IPS-NIHi11 (cell line): ENCODE results near the gene RNF208.
A peak's percentile ranks its signal among the peaks of the same experiment; 100 is the strongest.

Experiments used
- DNase-seq: peaks from one replicate; pipeline ENCODE4 v3.0.0; 2012; ENCODE audit warnings: mixed read lengths, low spot score

RNF208 gene

GRCh38 chr9:137175345-137175961 lies 46.6 kb downstream of the RNF208 start:
- peak; percentile 84 for DNase-seq

DNA sequence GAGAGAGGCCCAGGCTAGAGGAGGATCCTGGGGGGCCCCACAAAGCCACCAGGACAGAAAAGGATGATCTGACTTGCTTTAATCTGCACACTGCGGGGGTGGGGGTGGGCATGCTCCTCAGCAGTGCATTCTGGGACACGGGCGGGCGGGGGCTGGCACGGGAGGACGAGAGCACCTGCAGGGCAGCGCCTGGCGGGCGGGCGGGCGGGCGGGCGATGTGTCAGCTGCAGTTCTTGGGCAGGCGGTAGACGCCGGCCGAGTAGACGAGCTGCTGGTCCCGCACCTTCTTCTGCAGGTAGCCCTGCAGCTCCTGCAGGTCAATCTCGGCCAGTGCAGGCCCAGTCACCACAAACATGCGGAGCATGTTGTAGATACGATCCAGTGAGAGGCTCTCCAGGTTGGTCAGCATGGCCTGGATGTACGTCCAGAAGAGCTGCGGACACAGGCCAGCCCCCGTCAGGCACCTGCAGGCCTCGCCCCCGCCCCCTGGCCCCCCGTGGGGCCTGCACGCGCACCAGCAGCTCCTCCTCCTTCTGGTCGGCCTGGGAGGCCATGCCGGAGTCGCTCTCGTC lies 47.2 kb downstream of the RNF208 start:
- peak; percentile 75 for DNase-seq

GRCh38 chr9:137173796-137174664 lies 48.0 kb downstream of the RNF208 start:
- no peak for DNase-seq

DNA sequence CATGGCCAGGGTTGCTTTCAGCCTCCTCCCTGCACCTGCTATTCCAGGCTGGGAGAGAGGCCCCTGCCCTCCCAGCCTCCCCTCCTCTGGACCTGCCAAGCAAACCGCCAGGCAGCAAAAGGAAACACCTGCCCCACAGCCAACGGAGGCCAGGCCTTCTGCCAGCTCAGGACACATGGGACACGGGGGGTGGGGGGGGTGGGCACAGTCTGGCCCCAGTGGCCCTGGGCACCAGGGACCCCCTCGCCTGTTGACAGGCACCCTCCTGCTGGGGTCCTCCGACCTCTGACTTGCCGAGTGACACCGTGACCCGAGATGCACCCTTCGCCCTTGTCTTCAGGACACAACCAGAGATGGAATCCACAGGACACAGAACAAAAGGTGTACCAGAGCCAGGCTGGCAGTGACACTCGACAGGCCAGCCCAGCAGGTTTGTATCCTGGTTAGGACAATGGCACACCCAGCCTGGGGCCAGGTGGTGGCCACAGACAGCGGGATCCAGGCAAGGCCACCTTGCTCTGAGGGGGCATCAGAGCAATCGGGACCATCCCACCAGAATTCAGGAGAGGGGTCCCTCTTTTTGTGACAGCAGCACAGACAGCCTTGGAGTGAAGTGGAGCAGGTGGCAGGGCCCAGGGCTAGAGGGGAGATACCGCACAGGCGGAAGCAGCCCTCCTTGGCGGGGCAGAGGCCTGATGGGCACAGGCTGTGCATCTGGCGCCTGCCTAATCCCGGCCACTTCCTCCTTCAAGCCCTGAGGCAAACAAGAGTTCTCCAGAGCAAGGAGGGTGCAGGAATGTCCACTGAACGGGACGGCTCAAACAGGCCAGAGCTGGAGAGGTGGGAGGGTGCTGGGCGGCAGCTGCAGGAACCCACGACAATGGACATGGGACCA lies 48.9 kb downstream of the RNF208 start:
- no peak for DNase-seq

GRCh38 chr9:137171149-137171900 lies 50.7 kb downstream of the RNF208 start:
- DNase-seq, result no peak

- no peak for DNase-seq
Measured at GRCh38 chr9:137170486-137171148, 51.4 kb downstream of the RNF208 start.
